ENCODE results near the gene RMND1.
"Not testable (repeated sequence)": the region's sequence is repeated elsewhere in the genome, so short reads cannot be mapped to it uniquely, and the experiment has no call there.

The RMND1 gene

DNA sequence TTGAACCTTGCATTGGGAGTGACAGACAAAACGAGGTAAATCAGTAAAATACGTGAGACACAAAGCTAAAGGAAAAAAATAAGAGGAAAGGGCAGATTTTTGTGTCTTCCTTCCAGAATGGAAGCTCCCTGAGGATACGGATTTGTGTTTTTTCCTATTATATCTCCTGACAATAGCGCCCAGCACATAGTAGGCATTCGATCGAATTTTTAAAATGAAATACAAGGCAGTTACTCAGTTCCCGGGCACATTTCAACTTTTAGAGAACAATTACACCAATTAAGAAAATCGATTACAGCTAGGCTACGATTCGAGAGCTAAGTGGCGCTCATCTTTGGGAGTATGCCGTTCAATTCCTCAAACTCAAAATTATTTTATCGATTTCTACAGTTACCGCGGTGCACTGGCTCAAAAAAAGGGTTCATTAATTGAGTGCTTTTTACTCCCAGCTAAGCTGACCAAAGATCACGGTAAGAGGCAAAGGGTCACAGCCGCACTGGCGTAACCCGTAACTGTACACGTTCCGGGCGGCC, 443 bp downstream of the RMND1 start:
- DNase-seq, result no peak

DNA sequence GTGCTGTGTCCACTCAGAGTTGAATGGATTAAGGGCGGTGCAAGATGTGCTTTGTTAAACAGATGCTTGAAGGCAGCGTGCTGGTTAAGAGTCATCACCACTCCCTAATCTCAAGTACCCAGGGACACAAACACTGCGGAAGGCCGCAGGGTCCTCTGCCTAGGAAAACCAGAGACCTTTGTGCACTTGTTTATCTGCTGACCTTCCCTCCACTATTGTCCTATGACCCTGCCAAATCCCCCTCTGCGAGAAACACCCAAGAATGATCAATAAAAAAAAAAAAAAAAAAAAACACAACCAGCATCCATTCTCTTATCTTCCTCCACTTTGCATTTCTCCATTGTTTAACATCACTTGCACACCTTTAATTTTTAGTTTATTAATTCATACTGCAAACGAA, 998 bp downstream of the RMND1 start:
- not testable (repeated sequence) for DNase-seq

DNA sequence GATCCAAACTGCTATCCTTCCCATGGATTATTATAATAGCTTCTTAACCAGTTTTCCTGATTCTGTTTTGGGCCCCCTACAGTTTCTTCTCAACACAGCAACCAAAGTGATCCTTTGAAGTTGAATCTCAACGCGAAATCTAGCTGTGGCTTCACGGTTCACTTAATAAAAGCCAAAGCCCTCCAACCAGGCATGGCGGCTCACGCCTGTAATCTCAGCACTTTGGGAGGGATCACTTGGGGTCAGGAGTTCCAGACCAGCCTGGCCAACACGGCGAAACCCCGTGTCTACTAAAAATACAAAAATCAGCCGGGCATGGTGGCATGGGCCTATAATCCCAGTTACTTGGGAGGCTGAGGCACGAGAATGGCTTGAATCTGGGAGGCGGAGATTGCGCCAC, 3.3 kb downstream of the RMND1 start:
- no peak for DNase-seq

DNA sequence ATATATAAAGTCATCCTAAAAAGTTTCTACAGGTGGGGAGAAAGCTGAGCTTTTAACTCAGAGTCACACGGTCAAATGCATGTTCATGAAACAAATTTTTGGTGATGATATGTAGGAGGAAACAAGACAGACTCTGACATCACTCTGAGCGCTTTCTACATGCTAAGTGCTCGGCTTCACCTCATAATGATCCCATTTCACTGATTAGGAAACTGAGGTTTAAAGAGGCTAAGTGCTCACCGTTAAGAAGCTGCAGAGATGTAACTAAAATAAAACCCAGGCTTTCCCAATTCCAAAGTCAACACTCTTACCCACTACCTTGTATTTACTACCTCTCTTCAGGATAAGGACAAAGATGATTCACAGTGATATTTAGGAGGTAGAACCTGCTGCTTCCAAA, 4.7 kb downstream of the RMND1 start:
- no peak for DNase-seq

DNA sequence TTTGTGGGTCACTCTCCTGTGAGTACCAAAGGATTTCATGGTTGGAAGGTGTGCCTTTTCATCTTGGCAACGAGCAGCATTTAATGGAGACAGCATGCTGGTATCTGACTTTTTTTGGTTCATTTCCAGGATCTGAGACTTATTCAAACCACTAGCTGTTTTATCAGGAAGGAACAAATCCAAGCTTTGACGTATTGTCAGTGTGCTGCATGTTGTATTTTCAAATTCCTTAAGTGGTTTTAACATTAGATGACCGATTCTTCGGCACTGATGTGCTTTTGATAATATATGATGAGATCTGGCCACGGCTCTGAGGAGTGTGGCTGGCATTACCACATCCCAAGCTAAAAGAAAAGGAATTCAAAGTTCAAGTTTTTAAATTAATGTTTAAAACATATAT, 6.4 kb downstream of the RMND1 start:
- DNase-seq, result no peak

DNA sequence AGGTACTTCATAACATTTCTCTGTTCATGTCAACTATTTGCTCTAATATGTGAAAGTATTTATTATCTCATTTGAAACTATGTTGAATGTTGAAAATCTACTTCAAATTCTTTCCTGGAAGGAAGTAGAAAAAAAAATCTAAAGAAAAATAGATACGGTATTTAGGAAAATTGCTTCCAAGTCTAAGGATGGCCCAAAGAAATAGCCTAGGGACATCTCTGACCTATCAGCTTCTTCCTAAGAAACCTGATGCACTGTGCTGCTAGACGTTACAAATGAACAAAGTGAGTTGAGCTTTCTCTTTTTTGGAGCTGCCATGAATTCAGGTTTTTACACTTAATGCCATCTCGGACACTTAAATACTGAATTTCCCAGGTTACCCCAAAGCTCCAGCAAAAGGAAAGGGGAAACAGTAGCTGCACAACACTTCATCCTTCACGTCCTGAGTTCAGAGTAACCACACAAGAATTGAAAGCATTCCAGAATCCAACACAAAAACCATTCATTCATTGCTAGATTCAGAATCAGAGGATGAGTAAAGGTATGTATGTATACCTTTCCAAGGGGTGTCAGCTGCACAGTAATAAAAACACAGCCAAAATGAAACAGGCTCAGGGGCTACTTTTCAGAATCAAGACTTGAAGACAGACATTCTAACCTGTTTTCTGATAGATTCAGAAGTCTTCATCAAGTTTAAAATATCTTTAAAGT, 7.9 kb downstream of the RMND1 start:
- DNase-seq, result no peak

DNA sequence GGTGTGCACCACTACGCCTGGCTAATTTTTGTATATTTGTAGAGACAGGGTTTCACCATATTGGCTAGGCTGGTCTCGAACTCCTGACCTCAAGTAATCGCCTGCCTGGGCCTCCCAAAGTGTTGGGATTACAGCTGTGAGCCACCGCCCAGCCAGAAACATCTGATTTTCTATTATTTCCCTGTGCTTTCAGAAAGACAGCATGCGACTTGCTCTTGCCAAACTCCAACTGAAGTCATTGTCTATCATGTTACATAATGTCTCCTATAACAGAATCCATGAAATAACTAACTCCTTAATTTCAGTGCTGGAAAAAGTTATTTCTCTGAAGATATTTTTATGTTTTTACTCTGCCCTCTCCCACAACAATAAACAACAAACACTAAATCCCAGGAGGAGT, 8.5 kb downstream of the RMND1 start:
- DNase-seq, result no peak

DNA sequence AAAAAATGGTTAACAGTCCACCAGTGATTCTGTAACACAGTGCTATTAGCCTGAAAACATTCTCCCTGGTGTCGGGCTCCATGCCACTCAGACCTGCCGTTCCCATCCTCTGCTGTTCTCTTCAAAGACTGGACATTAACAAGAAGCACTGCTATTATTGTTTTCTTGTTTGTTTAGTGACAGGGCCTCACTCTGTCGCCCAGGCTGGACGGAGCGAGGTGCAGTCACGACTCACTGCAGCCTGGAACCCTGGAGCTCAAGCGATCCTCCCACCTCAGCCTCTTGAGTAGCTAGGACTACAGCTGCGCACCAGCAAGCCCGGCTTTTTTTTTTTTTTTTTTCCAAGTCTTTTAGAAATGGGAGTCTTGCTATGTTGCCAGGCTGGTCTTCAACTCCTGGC, 9.6 kb downstream of the RMND1 start:
- no peak for DNase-seq

DNA sequence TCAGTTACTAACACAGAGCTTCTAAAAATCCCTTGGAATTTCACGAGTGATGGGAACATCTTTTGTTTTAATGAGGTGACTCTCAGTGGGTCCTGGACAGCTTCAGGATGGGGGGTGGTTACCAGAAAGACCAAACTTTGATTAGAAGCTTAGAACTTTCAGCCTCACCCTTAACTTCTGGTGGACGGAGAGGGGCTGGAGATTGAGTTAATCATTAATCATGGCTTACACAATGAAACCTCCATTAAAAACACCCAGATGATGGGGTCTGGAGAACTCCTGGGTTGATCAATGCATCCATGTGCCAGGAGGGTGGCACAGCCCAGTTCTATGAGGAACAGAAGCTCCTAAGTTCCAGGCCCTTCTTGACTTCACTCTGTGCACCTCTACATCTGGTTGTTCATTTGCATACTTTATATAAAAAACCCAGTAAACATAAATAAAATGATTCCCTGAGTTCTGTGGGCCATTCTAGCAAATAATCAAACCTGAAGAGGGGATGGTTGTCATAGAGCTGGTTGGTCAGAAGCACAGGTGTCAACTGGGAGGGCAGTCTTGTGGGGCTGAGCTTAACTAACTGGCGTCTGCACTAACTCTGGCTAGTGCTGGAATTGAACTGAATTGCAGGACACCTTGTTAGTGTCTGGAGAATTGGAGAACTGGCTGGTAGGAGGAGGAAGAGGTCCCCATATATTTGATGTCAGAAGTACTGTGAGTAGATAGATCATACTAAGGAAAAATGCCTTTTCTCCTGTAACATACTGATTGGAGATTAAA, 10.3 kb downstream of the RMND1 start:
- DNase-seq, result no peak

DNA sequence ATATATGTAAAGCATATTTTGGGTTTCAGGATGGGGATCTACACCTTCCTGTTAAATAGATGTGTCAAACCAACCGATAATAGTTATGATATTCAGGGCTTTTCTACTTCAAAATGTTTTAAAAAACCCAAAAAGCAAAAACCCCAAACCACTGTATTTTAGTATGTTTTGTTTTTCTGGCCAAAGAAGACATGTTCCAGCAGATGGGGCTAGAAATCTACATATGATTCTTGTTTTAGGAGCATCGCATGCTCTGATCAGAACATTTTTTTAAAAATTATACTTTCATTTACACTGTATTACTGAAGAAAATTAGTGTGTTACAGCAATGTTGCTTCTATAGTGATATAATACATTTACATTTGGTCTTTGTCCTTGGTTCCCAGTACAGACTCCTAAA, 11.0 kb downstream of the RMND1 start:
- DNase-seq, result no peak

DNA sequence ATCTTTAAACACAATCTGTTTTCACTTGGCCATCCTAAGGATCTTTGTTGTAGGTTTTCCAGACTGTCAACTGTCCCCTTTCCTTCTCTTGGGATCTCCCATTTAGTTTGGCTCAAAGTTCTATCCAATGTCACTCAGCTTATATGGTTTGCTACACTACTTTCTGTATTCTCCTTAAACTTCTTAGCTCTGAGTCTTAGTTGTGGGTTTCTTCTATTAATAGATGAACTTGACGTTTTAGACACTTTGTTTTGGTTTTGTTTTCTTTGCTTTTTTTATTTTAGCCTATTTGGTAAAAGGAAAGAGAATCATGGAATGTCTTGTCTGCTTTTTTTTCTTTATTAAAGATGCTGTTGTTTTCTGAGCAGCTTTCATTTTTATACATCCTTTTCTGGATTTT, 11.4 kb downstream of the RMND1 start:
- no peak for DNase-seq

DNA sequence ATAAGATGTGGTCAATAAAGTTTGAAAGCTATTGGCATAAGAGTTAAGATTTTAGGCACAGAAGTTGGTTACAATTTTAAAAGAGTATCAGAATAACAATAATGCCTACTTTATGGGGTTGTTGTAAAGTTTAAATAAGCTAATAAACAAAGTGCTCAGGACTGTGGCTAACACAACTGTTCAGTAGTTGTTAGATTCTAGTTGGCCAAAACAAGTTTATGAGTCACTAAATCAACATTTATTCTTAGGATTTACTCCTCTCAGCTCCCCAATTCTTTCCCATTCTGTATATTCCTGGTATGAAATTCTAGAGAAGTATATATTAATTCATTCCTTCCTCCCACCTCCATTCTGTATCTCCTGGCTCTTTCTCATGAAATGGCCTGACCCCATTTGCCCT, 14.5 kb downstream of the RMND1 start:
- DNase-seq, result no peak

DNA sequence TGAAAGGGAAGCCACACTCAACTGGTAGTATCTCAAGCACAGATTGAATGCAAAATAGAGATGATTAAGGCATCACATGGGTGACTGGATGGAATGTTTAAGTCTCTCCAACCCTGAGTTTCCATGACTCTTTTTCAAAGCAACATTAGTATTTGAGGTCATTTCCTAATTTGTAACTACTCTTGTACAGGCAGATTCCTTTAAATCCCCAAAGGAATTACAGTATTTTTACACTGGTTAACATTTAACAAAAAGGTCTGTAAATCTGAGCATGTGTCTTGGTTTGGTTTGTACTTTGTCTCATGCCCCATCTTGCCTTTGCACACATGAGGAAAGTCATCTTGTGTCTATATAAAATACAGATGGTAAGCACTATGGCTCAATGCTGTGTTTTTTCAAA, 15.1 kb downstream of the RMND1 start:
- no peak for DNase-seq

DNA sequence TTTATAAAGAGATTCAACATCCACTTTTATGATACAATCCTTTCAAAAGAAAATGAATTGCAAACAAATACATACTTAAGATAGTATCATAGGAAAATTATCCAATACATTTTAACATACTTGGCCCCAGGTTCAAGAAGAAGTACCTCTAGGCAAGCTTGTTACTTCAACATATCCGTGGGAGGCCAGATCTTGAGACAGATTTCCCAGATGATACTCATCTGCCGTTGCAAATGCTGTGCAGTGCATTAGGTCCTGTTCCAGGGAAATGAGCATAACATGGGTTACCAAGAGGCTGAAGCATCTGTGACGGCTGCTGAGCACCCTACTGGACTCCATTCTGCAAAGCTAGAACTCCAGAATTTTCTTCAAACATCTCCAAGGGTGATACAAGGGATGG, 15.6 kb downstream of the RMND1 start:
- no peak for DNase-seq

DNA sequence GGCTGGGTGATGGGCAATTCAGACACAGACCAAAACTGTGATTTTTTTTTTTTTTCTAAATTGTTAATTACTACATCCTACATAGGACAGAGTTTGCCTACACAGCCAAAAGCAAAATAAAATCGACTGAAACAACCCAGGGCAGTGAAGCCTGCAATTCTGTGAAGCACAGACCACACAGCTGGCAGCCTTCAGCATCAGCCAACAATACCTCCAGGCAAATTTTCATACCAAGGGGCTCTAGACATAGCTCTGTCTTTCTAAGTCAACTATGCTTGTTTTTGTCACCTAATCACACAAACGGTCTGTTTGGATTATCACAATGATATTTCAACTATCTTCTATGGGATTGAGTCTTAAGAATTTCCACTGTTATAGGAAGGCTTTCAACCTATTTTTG, 17.6 kb downstream of the RMND1 start:
- no peak for DNase-seq

DNA sequence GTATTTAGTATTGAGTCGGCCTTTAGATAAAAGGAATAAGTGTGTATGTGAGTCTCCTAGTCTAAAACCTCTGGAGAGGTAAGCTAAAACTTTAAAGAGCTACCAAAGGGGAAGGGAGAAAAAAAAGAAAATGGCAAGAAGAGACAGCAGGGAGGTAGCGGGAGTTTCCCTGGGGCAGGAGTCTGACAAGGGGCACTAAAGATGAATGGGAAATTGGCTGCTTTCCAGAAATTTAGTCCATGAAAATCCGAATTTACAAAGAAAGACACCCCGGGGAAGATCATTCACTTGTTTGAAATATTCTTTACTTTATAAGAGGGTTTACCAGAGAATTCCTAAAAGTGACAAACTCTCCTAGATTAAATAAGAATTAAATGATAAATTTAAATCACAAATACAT, 19.3 kb downstream of the RMND1 start:
- DNase-seq, result no peak

DNA sequence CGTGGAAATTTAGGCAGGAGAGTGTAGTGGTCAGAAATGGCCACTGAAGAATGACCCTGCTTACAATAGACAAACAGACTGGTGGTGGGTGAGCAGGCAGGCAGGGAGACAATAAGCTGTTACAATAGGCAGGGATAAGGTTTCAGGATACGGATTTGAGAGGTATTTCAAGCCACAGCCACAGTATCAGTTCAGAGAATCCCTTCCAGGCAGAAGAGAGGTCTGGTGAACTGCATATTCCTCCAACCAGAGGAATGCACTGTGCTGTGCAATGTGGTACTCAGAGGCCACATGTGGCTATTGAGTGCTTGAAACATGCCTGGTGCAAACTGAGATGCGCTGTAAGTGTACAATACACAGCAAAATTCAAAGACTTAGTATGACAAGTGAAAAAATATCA, 20.6 kb downstream of the RMND1 start:
- no peak for DNase-seq

DNA sequence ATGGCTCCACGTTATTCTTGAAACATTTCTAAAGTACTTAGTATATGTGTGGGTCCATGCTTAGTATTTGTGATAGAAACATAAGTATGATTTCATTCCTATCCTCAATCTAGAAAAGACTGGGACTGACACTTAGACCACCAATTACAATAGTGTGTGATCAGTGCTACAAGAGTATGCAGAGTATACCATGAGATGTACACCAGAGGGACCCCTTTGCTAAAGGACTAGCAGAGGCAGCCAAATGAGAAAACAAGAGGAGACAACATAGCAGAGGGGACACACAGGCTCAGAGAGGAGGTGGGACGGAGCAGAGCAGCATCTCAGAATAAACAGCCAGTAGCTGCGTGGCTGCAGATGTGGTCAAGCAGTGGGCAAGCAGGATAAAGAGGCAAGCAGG, 21.0 kb downstream of the RMND1 start:
- DNase-seq, result peak; percentile 4

DNA sequence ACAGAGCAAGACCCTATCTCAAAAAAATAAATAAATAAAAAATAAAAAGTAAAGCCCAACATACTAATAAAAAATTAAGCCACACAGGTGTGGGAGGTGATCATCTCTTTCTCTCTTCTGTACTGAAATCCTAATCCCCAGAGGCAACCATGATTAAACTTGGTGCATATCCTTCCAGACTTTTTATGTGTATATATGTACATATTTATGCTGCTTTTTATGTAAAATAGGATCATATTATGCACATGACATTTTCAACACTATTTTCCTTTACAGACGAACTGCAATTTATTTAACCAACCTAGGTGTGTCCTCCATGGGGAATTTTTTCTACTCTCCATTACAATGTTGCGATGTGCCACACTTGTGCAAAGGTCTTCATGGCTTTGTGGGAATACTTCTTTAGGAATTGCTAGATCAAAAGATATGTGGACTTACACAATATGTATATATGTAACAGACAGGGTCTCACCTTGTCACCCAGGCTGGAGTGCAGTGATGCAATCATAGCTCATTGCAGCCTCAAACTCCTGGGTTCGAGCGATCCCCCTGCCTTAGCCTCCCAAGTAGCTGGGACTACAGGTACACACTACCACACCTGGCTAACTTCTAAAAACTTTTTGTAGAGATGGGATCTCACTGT, 23.7 kb downstream of the RMND1 start:
- DNase-seq, result no peak

DNA sequence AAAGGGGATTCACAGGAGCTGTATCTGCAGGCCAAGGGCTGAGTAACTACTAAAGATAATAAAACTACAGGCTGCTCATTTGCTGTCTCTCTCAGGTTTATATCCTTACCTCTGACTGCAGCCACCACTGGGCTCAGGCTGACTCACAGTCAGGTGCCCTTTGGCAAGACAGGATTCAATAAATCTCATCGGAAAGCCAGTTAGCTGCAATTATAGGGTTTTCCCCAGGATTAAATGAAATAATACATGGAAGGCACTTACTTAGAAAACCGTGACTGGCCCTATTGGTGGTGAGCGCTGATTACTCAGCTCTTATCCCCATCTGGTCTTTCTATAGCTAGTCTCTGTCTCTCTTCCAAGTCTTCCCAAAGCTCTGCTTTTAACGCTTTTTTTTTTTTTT, 26.4 kb downstream of the RMND1 start:
- no peak for DNase-seq

DNA sequence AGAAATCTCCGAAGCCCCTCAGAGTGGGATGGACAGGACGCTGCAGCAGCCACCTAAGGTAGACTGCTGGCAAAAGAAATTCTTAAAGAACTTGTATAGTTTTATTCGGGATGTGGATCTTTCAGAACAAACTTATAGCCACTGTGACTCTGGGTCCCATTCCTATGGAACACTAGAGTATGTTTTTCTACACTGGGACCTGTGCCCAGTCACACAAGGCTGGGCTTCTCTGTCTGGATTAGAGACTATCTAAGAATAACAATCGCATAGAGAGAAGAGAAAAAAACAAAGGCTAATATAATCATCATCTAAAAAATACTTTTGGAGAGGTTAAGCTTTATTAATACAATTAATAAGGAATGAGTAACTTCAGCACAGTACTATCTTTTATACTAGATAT, 28.9 kb downstream of the RMND1 start:
- no peak for DNase-seq

DNA sequence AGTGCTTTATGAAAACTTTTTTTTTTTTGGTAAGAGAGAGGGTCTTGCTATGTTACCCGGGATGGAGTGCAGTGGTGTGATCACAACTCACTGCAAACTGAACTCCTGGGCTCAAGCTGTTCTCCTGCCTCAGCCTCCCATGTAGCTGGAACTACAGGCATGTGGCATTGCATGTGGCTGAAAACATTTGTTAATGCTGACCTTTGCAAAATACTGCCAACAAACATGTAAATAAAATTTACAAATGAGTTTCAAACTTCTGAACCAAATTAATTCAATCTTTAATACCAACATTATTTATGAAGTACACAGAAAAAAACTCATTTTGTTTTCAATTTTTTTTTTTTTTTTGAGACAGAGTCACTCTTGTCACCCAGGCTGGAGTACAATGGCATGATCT, 34.4 kb downstream of the RMND1 start:
- no peak for DNase-seq

DNA sequence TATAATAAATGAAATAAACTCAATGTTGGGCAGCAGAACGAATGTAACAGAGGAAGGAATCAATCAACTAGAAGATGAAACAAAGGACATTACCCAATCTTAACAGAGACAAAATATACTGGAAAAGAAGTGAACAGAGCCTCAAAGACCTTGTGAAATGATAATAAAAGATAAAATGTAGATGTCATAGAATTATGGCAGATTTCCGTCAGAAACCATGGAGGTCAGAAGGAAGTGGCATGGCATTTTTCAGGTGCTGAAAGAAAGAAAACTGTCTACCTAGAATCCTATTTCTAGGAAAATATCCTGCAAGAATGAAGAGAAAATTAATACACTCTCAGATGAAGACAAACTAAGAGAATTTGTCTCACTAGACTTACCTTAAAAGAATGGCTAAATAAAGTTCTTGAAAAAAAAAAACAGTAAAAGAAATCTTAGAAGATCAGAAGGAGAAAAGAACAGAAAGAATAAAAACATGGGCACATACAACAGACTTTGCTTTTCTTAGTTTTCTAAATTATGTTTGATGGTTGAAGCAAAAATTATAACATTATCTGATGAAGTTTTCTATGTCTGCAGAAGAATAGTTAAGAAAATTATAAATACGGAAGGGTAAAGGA, 37.2 kb downstream of the RMND1 start:
- DNase-seq, result no peak
